Mammary epithelial cell (primary cell): Measurements from ENCODE around the gene GRM4.

Source experiments
- CTCF ChIP-seq, 2 donors: IDR thresholded peaks in 1 of 2; conservative IDR thresholded peaks in 1 of 2; 2 replicates each; pipeline ENCODE4 v1.5.1; 2011 to 2012; ENCODE audit warnings: inconsistent platforms in 2 of 2, low read length in 2 of 2, mild to moderate bottlenecking in 2 of 2, control low read depth in 1 of 2, low read depth in 1 of 2; ENCODE audit not compliant: insufficient read depth in 1 of 2; ENCODE audit errors: extremely low read depth in 1 of 2
- EZH2 ChIP-seq: IDR thresholded peaks from 2 replicates; pipeline ENCODE4 v1.6.1; 2012; ENCODE audit warnings: low read length, inconsistent platforms, borderline replicate concordance

- TF ChIP-seq EZH2 (no peak), CTCF (conservative IDR thresholded peaks at IDR 0.05 in 1 of 2, IDR thresholded peaks at IDR 0.05 in 1 of 2; ENCODE audit: extremely low read depth in 1 of 2, insufficient read depth in 1 of 2, low read depth in 1 of 2, low read length in 2 of 2) (no peak)
These were observed 30.5 kb downstream of the GRM4 start for GRCh38 chr6:34115403-34115795.
